Measurements from ENCODE around the gene MYRF.

The MYRF gene

DNA sequence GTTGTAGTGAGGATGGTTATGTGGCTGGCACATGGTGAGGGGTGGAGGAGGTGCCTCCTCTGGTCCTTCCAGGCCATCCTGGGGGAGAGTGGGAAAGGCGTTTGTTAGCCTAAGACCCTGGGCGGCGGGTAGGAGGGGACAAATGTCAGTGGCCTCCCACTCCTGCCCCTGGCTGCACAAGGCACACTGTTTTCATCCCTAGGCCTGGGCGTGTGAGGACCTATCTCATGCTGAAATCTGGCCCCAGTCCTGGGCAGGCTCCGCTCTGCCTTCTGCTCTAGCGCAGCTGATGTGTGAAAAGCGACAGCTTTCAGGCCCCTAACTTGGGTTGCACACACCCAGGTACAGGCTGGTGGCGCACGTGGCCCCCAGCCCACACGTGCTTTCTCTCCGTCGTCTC is 40.1 kb upstream of the MYRF start:
- H3K4me1 ChIP-seq (ENCODE audit: insufficient read depth, low read length, poor library complexity, severe bottlenecking): no peaks in the 10 kb centered on the region
- TF ChIP-seq, protein P1, sequence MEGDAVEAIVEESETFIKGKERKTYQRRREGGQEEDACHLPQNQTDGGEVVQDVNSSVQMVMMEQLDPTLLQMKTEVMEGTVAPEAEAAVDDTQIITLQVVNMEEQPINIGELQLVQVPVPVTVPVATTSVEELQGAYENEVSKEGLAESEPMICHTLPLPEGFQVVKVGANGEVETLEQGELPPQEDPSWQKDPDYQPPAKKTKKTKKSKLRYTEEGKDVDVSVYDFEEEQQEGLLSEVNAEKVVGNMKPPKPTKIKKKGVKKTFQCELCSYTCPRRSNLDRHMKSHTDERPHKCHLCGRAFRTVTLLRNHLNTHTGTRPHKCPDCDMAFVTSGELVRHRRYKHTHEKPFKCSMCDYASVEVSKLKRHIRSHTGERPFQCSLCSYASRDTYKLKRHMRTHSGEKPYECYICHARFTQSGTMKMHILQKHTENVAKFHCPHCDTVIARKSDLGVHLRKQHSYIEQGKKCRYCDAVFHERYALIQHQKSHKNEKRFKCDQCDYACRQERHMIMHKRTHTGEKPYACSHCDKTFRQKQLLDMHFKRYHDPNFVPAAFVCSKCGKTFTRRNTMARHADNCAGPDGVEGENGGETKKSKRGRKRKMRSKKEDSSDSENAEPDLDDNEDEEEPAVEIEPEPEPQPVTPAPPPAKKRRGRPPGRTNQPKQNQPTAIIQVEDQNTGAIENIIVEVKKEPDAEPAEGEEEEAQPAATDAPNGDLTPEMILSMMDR (conservative IDR thresholded peaks at IDR 0.05; ENCODE audit: low read length): no peak
- no peak for TF ChIP-seq EZH2phosphoT487 (IDR thresholded peaks at IDR 0.05; ENCODE audit: borderline replicate concordance)
- H3K79me2 ChIP-seq (ENCODE audit: insufficient read depth, low read length): no peaks in the 10 kb centered on the region
- no peak overlapping the region for H3K4me3 ChIP-seq (ENCODE audit: low read length, poor library complexity, severe bottlenecking)
- no peak overlapping the region for H3K4me2 ChIP-seq (ENCODE audit: low read depth, low read length, poor library complexity, severe bottlenecking)
- H4K20me1 ChIP-seq (ENCODE audit: insufficient read depth, low read length, poor library complexity, severe bottlenecking): no peaks in the 10 kb centered on the region
- no peak overlapping the region for H2AFZ ChIP-seq (ENCODE audit: low read length)
- H3K9me3 ChIP-seq (ENCODE audit: insufficient read depth, low read depth, low read length): no peaks in the 10 kb centered on the region
- no peaks in the 10 kb centered on the region for H3K27me3 ChIP-seq (ENCODE audit: insufficient read depth, low read length, poor library complexity, severe bottlenecking)
- H3K36me3 ChIP-seq (ENCODE audit: insufficient read depth, low read length): no peaks in the 10 kb centered on the region
- no peaks in the 10 kb centered on the region for H3F3A ChIP-seq (ENCODE audit: low read depth)
- H3K9ac ChIP-seq (ENCODE audit: low read depth, low read length, poor library complexity, severe bottlenecking): no peak overlapping the region
- H3K9me2 ChIP-seq (replicated peaks; ENCODE audit: low read depth, low read length): no peaks in the 10 kb centered on the region

GRCh38 chr11:61712846-61713245 is 39.6 kb upstream of the MYRF start:
- H3K4me3 ChIP-seq (ENCODE audit: low read length, poor library complexity, severe bottlenecking): no peak overlapping the region
- no peaks in the 10 kb centered on the region for H3K4me1 ChIP-seq (ENCODE audit: insufficient read depth, low read length, poor library complexity, severe bottlenecking)
- H4K20me1 ChIP-seq (ENCODE audit: insufficient read depth, low read length, poor library complexity, severe bottlenecking): no peaks in the 10 kb centered on the region
- H3K4me2 ChIP-seq (ENCODE audit: low read depth, low read length, poor library complexity, severe bottlenecking): no peak overlapping the region
- no peaks in the 10 kb centered on the region for H3K79me2 ChIP-seq (ENCODE audit: insufficient read depth, low read length)
- TF ChIP-seq, protein P1 (conservative IDR thresholded peaks at IDR 0.05; ENCODE audit: low read length): no peak
- TF ChIP-seq EZH2phosphoT487 (IDR thresholded peaks at IDR 0.05; ENCODE audit: borderline replicate concordance): no peak
- no peak overlapping the region for H2AFZ ChIP-seq (ENCODE audit: low read length)
- H3K36me3 ChIP-seq (ENCODE audit: insufficient read depth, low read length): no peaks in the 10 kb centered on the region
- no peak overlapping the region for H3K9ac ChIP-seq (ENCODE audit: low read depth, low read length, poor library complexity, severe bottlenecking)
- H3K27me3 ChIP-seq (ENCODE audit: insufficient read depth, low read length, poor library complexity, severe bottlenecking): no peaks in the 10 kb centered on the region
- H3F3A ChIP-seq (ENCODE audit: low read depth): no peaks in the 10 kb centered on the region
- H3K9me2 ChIP-seq (replicated peaks; ENCODE audit: low read depth, low read length): no peaks in the 10 kb centered on the region
- no peaks in the 10 kb centered on the region for H3K9me3 ChIP-seq (ENCODE audit: insufficient read depth, low read depth, low read length)

- H3K27me3 ChIP-seq (ENCODE audit: insufficient read depth, low read length, poor library complexity, severe bottlenecking): no peaks in the 10 kb centered on the region
- no peak overlapping the region for H2AFZ ChIP-seq (ENCODE audit: low read length)
- TF ChIP-seq EZH2phosphoT487 (IDR thresholded peaks at IDR 0.05; ENCODE audit: borderline replicate concordance): no peak
- TF ChIP-seq, protein P1 (conservative IDR thresholded peaks at IDR 0.05; ENCODE audit: low read length): no peak
- H3K9me3 ChIP-seq (ENCODE audit: insufficient read depth, low read depth, low read length): no peaks in the 10 kb centered on the region
- no peaks in the 10 kb centered on the region for H3F3A ChIP-seq (ENCODE audit: low read depth)
- H3K9me2 ChIP-seq (replicated peaks; ENCODE audit: low read depth, low read length): no peaks in the 10 kb centered on the region
- no peaks in the 10 kb centered on the region for H3K79me2 ChIP-seq (ENCODE audit: insufficient read depth, low read length)
- no peaks in the 10 kb centered on the region for H3K36me3 ChIP-seq (ENCODE audit: insufficient read depth, low read length)
- H3K4me2 ChIP-seq (ENCODE audit: low read depth, low read length, poor library complexity, severe bottlenecking): no peak overlapping the region
- no peak overlapping the region for H3K4me3 ChIP-seq (ENCODE audit: low read length, poor library complexity, severe bottlenecking)
- H4K20me1 ChIP-seq (ENCODE audit: insufficient read depth, low read length, poor library complexity, severe bottlenecking): no peaks in the 10 kb centered on the region
- no peaks in the 10 kb centered on the region for H3K4me1 ChIP-seq (ENCODE audit: insufficient read depth, low read length, poor library complexity, severe bottlenecking)
- no peak overlapping the region for H3K9ac ChIP-seq (ENCODE audit: low read depth, low read length, poor library complexity, severe bottlenecking)
These were observed 39.0 kb upstream of the MYRF start for GRCh38 chr11:61713464-61713863.
